NCI-H1105 treated with DMSO at 0.1 percent for 48 hours (cell line): ENCODE data around the gene GRIK2.

ENCODE experiments used
- DNase-seq: peaks from one replicate; lab custom pipeline; 2025; lab: John Stamatoyannopoulos, UW

Gene GRIK2

DNA sequence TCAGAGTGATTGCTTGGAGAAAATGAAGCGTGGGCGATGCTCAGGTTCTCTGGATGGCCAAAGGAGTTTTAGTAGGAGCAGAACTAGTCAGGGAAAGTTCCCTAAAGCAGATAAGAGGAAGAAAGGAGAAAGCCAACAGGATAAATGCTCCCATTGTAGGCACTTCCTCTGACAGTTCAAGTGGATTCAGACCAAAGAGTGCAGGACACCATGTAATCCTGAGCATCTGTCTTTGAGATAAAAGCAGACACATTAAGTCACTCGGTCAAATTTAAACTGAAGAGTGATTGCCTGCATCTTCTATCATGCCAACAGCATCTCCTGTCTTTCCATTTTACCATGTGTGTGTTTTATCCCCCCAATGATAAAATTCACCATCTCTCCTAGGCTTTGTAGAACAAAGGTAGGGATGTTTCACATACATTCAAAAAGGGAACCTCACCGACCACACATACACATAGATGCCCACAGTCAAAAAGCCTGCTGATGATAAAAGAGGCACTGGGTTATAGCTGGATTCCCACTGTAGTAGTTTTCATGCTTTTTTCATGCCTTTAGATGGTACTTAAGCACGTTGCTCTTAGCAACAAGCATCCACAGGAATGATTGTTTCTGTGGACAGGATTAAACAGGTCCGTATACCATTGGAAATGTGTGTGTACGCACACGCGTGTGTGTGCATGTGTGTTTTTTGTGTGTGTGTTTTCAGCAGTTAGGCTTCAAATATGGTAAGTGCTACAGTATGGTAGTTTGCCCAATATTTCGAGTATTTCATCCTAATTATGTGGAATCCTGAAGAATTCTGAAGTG, 7.0 kb downstream of the GRIK2 start:
- DNase-seq, result no peak

DNA sequence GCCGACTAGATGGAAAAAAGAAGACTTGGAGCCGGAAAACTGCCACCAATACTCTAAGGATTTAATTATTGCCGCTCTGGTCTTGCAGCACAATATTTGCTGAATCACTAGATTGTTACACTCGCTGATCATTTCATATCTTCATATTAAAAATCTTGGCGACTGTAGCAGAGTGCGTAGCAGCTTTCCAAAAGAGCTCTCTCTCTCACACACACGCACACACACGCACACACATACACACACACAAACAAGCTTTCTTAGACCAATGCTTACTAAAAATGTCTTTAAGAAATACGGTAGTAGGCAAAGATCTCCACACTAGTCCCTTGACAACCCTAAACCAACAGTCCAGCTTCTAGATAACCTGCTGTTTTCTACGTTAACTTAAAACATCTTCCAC, 7.7 kb downstream of the GRIK2 start:
- DNase-seq, result no peak

DNA sequence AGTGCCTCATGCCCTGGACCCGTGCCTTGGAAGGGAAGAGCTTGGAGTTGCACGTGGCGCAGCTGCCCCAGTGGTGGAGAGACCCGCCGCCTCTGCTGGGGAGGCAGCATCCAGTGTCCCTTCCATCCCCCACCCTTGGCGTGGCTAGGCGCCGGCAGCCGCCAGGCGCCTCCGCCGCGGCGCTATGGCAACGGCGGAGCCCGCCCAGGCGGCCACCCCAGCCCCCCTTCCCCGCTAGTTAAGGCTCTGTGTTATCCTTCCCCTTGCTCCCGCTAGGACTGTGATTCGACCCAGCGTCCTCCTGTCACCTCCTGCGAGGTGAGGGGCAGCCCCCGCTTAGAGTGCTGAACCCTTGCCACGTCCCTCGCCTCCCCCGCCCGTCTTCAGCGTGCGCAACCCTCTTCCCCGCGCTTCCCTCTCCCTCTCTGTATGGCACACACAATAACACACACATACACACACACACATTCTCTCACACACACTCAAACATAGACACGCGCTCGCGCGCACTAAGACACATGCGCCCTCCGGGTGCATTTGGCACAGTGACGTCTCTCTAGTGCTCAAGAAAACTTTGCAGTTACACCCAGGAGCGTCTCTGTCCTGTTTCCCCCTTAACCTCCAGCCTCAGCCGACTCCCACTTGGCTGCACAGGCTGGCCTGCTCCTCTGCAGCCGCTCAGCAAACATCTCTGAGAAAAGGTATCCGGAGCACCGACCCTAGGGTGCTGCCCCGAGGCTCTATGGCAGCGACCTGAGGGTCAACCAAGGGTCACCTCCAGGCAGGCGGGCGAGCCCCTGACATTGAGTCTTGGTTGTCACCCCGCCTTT, 8.5 kb downstream of the GRIK2 start:
- DNase-seq, result peak; percentile 41

GRCh38 chr6:101402622-101403031, 9.1 kb downstream of the GRIK2 start:
- DNase-seq, result no peak

DNA sequence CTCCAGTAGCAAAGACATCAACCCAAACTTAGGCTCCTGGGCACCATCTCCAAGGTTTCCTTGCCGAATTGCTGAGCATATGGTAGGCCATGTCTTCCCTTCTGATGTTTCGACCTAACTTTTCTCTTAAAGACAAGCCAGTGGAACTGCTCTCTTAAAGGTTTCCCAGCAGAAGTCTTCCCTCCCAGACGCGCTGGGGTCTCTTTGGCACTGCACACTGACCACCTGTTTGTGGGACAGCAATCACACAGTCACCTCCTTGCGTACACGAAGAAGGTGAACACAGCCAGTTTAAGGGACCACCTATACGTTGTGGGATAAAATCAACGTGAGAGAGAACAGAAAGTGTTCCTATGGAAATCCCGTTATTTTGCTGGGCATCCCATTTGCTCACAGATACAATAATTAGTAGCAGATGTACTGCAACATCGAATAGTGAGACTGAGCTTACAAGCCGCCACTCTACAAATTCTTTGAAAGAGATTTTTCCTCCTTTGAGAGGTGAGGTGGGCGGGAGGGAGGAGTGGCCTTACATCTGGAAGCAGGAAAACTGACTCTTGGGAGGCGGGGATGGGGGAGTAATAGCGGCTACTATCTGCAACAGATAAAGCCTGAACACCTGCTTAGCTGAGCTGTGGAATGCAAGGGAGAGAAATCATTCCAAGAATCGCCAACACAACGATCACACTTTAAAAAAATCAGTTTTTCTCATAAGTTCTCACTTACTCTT, 9.9 kb downstream of the GRIK2 start:
- DNase-seq, result no peak

- DNase-seq, result no peak
These were observed 11.3 kb downstream of the GRIK2 start for GRCh38 chr6:101404775-101405174.

GRCh38 chr6:101413773-101414172, 20.3 kb downstream of the GRIK2 start:
- DNase-seq, result peak; percentile 28

GRCh38 chr6:101417900-101418299, 24.4 kb downstream of the GRIK2 start:
- peak; percentile 42 for DNase-seq

DNA sequence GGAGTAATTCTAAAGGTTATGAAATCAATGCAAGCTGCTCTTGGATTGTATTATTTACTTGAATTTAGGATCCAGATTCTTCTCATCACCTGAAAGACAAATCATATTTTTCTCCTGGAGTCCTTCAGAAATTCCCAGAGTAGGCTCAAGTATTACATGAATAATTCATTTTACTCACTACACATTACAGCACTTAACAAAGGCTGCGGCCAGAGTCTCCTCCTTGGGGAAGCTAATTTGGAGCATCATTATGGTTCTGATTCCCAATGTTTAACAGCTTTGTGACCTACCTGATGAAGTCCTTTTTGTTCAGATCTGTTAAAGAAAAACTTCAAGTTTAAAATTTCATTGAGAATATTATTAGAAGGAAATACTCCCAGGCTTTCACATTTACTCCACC, 28.7 kb downstream of the GRIK2 start:
- DNase-seq, result no peak

GRCh38 chr6:101422811-101423210, 29.3 kb downstream of the GRIK2 start:
- no peak for DNase-seq

DNA sequence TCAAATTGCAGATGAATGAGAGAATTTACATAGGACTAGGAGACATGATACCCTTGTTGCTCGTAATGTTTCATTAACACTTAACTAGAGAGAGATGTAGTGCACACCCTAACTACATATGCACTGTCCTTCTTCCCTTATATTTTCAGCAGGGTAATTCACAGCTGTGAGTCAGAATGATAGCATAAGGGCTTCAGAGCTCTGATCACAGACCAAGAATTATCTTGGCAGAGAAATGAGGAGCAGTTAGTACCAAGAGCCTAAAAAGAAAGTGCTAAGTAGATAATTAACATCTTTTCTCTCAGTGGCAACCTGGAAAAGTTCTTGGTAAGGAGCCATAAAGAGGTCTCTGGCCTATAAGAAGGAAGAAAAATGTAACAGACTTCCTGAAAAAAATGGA, 35.8 kb downstream of the GRIK2 start:
- DNase-seq, result no peak

DNA sequence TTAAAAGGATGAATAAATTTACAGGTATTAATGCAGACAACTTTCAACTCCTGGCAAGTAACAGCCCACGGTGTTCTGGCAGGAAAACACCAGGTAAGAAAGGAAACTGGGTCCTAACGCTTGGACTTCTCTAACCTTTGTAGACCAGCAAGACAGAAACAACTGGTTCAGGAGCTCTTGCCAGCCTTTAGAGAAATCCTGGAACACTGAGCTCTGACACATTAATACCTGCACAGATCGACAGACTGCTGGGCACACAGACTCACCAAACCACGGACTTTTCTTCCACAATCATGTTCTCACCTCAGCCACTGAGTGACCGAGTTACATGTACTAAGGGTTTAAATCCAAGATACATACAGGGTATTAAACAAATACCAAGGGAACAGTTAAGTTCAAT, 36.3 kb downstream of the GRIK2 start:
- no peak for DNase-seq

- DNase-seq, result no peak
These were observed 39.6 kb downstream of the GRIK2 start for GRCh38 chr6:101433141-101433540.

DNA sequence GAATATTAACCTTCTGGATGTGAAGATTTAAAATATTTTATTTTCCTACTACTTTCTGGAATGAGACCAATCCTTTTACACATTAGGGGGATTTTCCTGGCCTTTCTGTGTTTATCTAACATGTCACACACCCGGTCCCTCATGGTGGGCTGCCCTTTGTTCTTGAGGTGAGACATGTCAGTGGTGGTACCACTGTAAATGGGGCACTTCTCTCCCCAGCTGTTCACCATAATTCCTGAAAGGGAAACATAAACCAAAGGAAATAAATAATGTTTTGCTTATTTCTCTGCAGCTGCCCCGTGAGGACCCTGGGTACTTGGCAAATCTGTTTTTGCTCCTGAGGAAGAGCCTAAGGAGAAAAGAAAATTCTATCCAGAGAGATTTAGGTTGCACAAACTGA, 41.1 kb downstream of the GRIK2 start:
- DNase-seq, result no peak

DNA sequence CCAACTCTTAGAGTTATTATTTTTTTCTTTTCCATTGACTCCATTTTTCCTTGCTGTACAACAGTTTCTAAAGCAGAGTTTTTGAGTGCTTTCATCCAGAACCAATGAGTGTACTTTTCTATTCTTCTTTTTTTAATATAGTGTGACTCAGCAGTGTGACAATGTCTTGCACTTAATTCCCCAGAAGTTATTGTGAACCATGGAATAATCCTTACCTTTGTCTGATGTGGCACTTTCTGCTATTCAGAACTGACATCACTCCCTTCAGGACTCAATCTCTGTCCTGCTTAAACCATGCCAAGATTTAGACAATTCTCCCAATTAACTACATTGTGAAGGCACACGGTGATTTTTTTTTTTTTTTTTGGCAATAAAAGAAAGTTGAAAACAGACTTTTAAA, 41.5 kb downstream of the GRIK2 start:
- no peak for DNase-seq

DNA sequence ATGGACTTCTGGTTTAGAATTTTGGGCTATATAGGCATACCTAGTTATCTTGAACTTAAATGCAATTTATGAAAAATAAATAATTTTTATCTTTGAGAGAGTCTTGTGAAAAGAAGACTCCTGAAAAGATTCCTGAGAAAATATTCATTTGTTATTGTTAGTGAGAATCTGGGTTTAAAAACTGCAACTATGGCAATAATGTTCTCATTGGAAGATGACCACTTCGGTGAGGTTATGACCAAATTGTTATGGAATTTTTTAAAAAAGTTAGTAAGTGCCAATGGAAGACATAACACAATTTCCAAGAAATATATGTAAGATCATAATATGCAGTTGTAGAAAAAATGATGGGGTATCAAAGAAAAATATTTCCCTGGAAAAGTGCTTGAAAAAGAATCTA, 46.3 kb downstream of the GRIK2 start:
- DNase-seq, result no peak

GRCh38 chr6:101443315-101443714, 49.8 kb downstream of the GRIK2 start:
- no peak for DNase-seq

DNA sequence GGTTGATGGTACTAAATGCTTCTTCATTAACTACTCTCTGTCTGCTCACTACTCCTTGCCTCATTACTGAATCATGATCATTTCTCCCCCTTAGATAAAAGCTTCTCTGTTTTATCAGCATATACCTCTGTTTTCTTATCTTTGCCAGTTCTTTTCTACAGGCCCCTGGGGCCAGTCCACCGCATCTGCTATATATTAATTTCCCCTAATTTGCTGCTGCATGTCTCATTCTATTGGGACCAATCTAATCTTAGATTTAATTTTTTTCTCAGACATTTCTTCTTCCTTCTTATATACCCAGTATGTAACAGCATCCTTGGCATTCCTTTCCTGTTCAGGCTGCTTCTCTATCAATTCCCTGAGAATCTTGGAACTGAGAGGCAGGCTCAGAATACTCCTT, 51.2 kb downstream of the GRIK2 start:
- DNase-seq, result no peak

DNA sequence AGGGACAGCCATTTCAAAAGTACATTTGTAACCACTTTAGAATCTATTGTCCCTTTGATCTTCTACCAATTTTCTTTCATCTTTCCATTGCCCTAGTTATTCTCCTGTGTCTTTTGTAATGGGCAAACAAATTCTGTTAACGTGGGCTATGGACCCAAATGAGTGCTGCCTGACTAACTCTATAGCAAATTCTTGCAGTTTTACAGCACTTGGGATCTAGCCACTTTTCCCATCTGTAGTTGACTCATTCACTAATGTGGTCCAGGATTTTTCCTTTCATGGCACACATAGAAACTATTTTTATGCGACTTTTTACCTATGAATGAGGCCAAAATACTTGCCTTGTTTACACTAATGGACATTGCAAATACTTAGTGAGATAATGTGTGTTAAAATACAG, 52.0 kb downstream of the GRIK2 start:
- no peak for DNase-seq

DNA sequence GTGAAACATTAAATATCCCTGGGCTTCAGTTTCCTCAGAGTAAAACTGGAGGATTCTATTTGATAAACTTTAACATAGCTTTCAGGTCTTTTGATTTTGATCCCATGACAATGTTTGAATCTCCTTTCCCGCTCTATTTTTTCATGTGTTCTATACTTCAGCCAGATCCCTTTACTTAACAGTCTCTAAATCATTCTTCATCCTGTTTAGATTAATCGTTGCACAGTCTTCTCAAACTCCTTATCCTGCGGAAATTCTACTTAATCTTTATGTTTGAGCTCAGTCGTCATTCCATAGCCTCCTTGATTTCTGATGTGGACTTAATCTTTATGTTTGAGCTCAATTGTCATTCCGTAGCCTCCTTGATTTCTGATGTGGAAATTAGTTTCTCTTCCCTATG, 57.4 kb downstream of the GRIK2 start:
- no peak for DNase-seq

DNA sequence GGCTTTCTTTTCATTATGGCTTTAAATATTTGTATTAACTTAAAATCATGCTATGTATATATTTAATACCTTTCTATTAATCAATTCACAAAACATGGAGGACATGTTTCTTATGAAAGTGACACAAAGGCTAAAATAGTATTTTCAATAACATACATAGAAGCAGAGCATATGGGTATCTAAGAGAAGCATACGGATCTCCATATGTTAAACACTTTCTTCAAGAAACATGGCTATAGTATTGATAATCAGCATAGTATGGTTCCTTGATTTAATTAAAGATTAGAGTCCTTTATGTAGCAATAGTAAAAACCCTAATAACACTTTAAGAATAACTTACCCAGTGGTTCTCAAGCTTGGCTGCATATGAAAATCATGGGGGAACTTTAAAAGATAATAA, 58.5 kb downstream of the GRIK2 start:
- no peak for DNase-seq

GRCh38 chr6:101453221-101453620, 59.7 kb downstream of the GRIK2 start:
- DNase-seq, result peak; percentile 56
